GM19025 (cell line): ENCODE measurements around the gene ZNF628.
"Not testable (repeated sequence)": the region's sequence is repeated elsewhere in the genome, so short reads cannot be mapped to it uniquely, and the experiment has no call there.

Experiments
- ATAC-seq: cut with Tn5 transposase; IDR thresholded peaks from one replicate; pipeline ENCODE4 v1.9.1; 2021; ENCODE audit warnings: mild to moderate bottlenecking, low read depth, moderate library complexity; ENCODE audit not compliant: unreplicated experiment

The ZNF628 gene

GRCh38 chr19:55493645-55494171 is 17.3 kb downstream of the ZNF628 start:
- no peak for ATAC-seq

GRCh38 chr19:55494172-55494761 is 17.9 kb downstream of the ZNF628 start:
- ATAC-seq, result no peak

GRCh38 chr19:55495646-55496349 is 19.4 kb downstream of the ZNF628 start:
- ATAC-seq, result no peak

- ATAC-seq, result not testable (repeated sequence)
Observed at GRCh38 chr19:55496820-55497219, 20.4 kb downstream of the ZNF628 start.

- ATAC-seq, result no peak
Observed at GRCh38 chr19:55497763-55498162, 21.3 kb downstream of the ZNF628 start.

GRCh38 chr19:55498246-55498840 is 21.9 kb downstream of the ZNF628 start:
- ATAC-seq, result no peak

GRCh38 chr19:55500368-55500952 is 24.0 kb downstream of the ZNF628 start:
- no peak for ATAC-seq

- no peak for ATAC-seq
Observed at GRCh38 chr19:55502197-55502952, 26.0 kb downstream of the ZNF628 start.

GRCh38 chr19:55503157-55503501 is 26.7 kb downstream of the ZNF628 start:
- ATAC-seq, result no peak

GRCh38 chr19:55503502-55504251 is 27.3 kb downstream of the ZNF628 start:
- ATAC-seq, result peak; percentile 91

GRCh38 chr19:55504252-55504603 is 27.8 kb downstream of the ZNF628 start:
- no peak for ATAC-seq

- ATAC-seq, result no peak
Observed at GRCh38 chr19:55504981-55505380, 28.6 kb downstream of the ZNF628 start.

- ATAC-seq, result no peak
Observed at GRCh38 chr19:55508120-55508519, 31.7 kb downstream of the ZNF628 start.

GRCh38 chr19:55516878-55517620 is 40.6 kb downstream of the ZNF628 start:
- peak; percentile 99 for ATAC-seq

- ATAC-seq, result no peak
Observed at GRCh38 chr19:55519451-55520311, 43.3 kb downstream of the ZNF628 start.

- no peak for ATAC-seq
Observed at GRCh38 chr19:55520691-55521292, 44.4 kb downstream of the ZNF628 start.

- no peak for ATAC-seq
Observed at GRCh38 chr19:55525289-55526101, 49.1 kb downstream of the ZNF628 start.
